Measurements from ENCODE around the gene GTF2A1. TPM values are rescaled to one million over a fixed set of nuclear protein-coding genes. Genes with fewer than 3 reads are reported as not detected.

GTF2A1 gene
- polyA plus RNA-seq, 1 of the 3 experiments (the other 2 are of a cell fraction): 7.6 TPM

- Histone ChIP-seq H3K9ac (no peak overlapping the region), H4K20me1 (ENCODE audit: insufficient read depth) (no peaks in the 10 kb centered on the region), H3K4me2 (no peak overlapping the region), H3K9me3 (no peaks in the 10 kb centered on the region), H3F3A (replicated peaks; ENCODE audit: insufficient read depth) (no peaks in the 10 kb centered on the region), H3K4me1 (ENCODE audit: control insufficient read depth in 1 of 2, insufficient read depth in 2 of 2, low read depth in 1 of 2, low read length in 1 of 2) (no peaks in the 10 kb centered on the region), H3K36me3 (replicated peaks in 1 of 2; ENCODE audit: control insufficient read depth in 1 of 2, insufficient read depth in 2 of 2, low read length in 1 of 2) (no peaks in the 10 kb centered on the region), H3K9me2 (no peaks in the 10 kb centered on the region), H3K27me3 (ENCODE audit: insufficient read depth) (no peaks in the 10 kb centered on the region), H3K4me3 (ENCODE audit: low read depth in 2 of 2, low read length in 1 of 2) (no peak overlapping the region), H3K27ac (ENCODE audit: low read depth in 2 of 2, low read length in 1 of 2) (no peak overlapping the region), H2AFZ (ENCODE audit: low read depth) (no peak overlapping the region), H3K79me2 (ENCODE audit: insufficient read depth) (no peaks in the 10 kb centered on the region)
- ChIA-PET CTCF (interaction anchor here (0.6 to 3.7 kb wide), 2 partner anchors 23 to 53 kb away, joined by 3 to 11 read pairs; no protein-coding TSS in a partner anchor), POLR2A (no interaction called here)
- TF ChIP-seq EZH2phosphoT487 (IDR thresholded peaks at IDR 0.05; ENCODE audit: borderline replicate concordance, low read depth) (no peak), JUND (IDR thresholded peaks at IDR 0.05) (no peak), ZBTB33 (IDR thresholded peaks at IDR 0.05; ENCODE audit: borderline replicate concordance, low read depth) (no peak), NFIC (IDR thresholded peaks at IDR 0.05; ENCODE audit: borderline replicate concordance) (no peak), MEF2A (IDR thresholded peaks at IDR 0.05; ENCODE audit: borderline replicate concordance, low read depth) (no peak), RCOR1 (IDR thresholded peaks at IDR 0.05; ENCODE audit: low read length) (no peak), FOXM1 (IDR thresholded peaks at IDR 0.05; ENCODE audit: low read depth) (no peak), CHD2 (IDR thresholded peaks at IDR 0.05; ENCODE audit: low read length, partially characterized antibody) (no peak), CTCF (IDR thresholded peaks at IDR 0.05) (no peak), POLR2AphosphoS5 (IDR thresholded peaks at IDR 0.05; ENCODE audit: low read depth, low read length) (no peak), GABPA (IDR thresholded peaks at IDR 0.05; ENCODE audit: low read depth) (no peak), SMC3 (IDR thresholded peaks at IDR 0.05; ENCODE audit: low read depth, low read length) (no peak), REST (IDR thresholded peaks at IDR 0.05; ENCODE audit: low read depth, low read length) (no peak)
- 18% methylated on average over 2 of the region's 2 CpGs for WGBS (ENCODE audit: low lambda C conversion rate)
- DNase-seq: no peak
These were observed 73.4 kb downstream of the GTF2A1 start for GRCh38 chr14:81147140-81147897.

Data from SK-N-SH (cell line).